MM.1S (cell line): ENCODE data around the gene ARHGAP33.

Source experiments
- DNase-seq: peaks from one replicate; pipeline ENCODE4 v3.0.0-alpha.2; 2015
- H2AFZ ChIP-seq: fragments of 300-600 bp; sonication (generic); 2 replicates; pipeline ENCODE4 v1.6.0; 2016; ENCODE audit warnings: antibody characterized with exemption, low read length
- H3F3A ChIP-seq: fragments of 300-600 bp; sonication (generic); 2 replicates; pipeline ENCODE4 v1.6.1; 2016; ENCODE audit warnings: mild to moderate bottlenecking, antibody characterized with exemption, low read length, moderate library complexity, mixed read lengths; ENCODE audit not compliant: insufficient read depth
- H3K27ac ChIP-seq: fragments of 300-600 bp; sonication (generic); 2 replicates; pipeline ENCODE4 v1.5.1; 2016; ENCODE audit warnings: mild to moderate bottlenecking, low read length
- H3K27me3 ChIP-seq: fragments of 300-600 bp; sonication (generic); replicated peaks from 2 replicates; pipeline ENCODE4 v1.6.0; 2016; ENCODE audit warnings: low read length; ENCODE audit not compliant: insufficient read depth
- H3K36me3 ChIP-seq: fragments of 300-600 bp; sonication (generic); replicated peaks from 2 replicates; pipeline ENCODE4 v1.6.1; 2016; ENCODE audit warnings: mild to moderate bottlenecking, low read length, mixed read lengths; ENCODE audit not compliant: insufficient read depth
- H3K4me1 ChIP-seq: fragments of 300-600 bp; sonication (generic); 2 replicates; pipeline ENCODE4 v1.6.1; 2016; ENCODE audit warnings: low read length, mixed read lengths
- H3K4me2 ChIP-seq: fragments of 300-600 bp; sonication (generic); 2 replicates; pipeline ENCODE4 v1.6.0; 2016; ENCODE audit warnings: low read depth, low read length
- H3K4me3 ChIP-seq: fragments of 300-600 bp; sonication (generic); 2 replicates; pipeline ENCODE4 v1.5.1; 2016; ENCODE audit warnings: low read length, mixed read lengths
- H3K79me2 ChIP-seq: fragments of 300-600 bp; sonication (generic); 2 replicates; pipeline ENCODE4 v1.6.1; 2016; ENCODE audit warnings: mixed run types, low read length, mixed read lengths
- H3K9ac ChIP-seq: fragments of 300-600 bp; sonication (generic); 2 replicates; pipeline ENCODE4 v1.6.1; 2016; ENCODE audit warnings: low read length, mixed read lengths
- H3K9me2 ChIP-seq: fragments of 300-600 bp; sonication (generic); replicated peaks from 2 replicates; pipeline ENCODE4 v1.6.1; 2016; ENCODE audit warnings: mild to moderate bottlenecking, low read length, mixed read lengths; ENCODE audit not compliant: insufficient read depth
- H3K9me3 ChIP-seq: fragments of 300-600 bp; sonication (generic); replicated peaks from 2 replicates; pipeline ENCODE4 v1.6.1; 2016; ENCODE audit warnings: mild to moderate bottlenecking, low read length, mixed read lengths; ENCODE audit not compliant: insufficient read depth
- H4K20me1 ChIP-seq: fragments of 300-600 bp; sonication (generic); 2 replicates; pipeline ENCODE4 v1.6.1; 2016; ENCODE audit warnings: mild to moderate bottlenecking, low read length, moderate library complexity, mixed read lengths; ENCODE audit not compliant: insufficient read depth
- EZH2 ChIP-seq: fragments of 300-600 bp; sonication (generic); optimal IDR thresholded peaks from 2 replicates; pipeline ENCODE3; 2017; ENCODE audit warnings: low read depth, mild to moderate bottlenecking, antibody characterized with exemption, low read length, mixed read lengths
- EZH2phosphoT487 ChIP-seq: fragments of 300-600 bp; sonication (generic); IDR thresholded peaks from 2 replicates; pipeline ENCODE4 v1.6.1; 2018; ENCODE audit warnings: antibody characterized with exemption, low read length
- TF ChIP-seq, protein P1 (sequence below): fragments of 300-600 bp; sonication (generic); IDR thresholded peaks from 2 replicates; pipeline ENCODE4 v1.5.1; 2016; ENCODE audit warnings: antibody characterized with exemption, low read length, mixed read lengths

The ARHGAP33 gene, protein sequence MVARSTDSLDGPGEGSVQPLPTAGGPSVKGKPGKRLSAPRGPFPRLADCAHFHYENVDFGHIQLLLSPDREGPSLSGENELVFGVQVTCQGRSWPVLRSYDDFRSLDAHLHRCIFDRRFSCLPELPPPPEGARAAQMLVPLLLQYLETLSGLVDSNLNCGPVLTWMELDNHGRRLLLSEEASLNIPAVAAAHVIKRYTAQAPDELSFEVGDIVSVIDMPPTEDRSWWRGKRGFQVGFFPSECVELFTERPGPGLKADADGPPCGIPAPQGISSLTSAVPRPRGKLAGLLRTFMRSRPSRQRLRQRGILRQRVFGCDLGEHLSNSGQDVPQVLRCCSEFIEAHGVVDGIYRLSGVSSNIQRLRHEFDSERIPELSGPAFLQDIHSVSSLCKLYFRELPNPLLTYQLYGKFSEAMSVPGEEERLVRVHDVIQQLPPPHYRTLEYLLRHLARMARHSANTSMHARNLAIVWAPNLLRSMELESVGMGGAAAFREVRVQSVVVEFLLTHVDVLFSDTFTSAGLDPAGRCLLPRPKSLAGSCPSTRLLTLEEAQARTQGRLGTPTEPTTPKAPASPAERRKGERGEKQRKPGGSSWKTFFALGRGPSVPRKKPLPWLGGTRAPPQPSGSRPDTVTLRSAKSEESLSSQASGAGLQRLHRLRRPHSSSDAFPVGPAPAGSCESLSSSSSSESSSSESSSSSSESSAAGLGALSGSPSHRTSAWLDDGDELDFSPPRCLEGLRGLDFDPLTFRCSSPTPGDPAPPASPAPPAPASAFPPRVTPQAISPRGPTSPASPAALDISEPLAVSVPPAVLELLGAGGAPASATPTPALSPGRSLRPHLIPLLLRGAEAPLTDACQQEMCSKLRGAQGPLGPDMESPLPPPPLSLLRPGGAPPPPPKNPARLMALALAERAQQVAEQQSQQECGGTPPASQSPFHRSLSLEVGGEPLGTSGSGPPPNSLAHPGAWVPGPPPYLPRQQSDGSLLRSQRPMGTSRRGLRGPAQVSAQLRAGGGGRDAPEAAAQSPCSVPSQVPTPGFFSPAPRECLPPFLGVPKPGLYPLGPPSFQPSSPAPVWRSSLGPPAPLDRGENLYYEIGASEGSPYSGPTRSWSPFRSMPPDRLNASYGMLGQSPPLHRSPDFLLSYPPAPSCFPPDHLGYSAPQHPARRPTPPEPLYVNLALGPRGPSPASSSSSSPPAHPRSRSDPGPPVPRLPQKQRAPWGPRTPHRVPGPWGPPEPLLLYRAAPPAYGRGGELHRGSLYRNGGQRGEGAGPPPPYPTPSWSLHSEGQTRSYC

DNA sequence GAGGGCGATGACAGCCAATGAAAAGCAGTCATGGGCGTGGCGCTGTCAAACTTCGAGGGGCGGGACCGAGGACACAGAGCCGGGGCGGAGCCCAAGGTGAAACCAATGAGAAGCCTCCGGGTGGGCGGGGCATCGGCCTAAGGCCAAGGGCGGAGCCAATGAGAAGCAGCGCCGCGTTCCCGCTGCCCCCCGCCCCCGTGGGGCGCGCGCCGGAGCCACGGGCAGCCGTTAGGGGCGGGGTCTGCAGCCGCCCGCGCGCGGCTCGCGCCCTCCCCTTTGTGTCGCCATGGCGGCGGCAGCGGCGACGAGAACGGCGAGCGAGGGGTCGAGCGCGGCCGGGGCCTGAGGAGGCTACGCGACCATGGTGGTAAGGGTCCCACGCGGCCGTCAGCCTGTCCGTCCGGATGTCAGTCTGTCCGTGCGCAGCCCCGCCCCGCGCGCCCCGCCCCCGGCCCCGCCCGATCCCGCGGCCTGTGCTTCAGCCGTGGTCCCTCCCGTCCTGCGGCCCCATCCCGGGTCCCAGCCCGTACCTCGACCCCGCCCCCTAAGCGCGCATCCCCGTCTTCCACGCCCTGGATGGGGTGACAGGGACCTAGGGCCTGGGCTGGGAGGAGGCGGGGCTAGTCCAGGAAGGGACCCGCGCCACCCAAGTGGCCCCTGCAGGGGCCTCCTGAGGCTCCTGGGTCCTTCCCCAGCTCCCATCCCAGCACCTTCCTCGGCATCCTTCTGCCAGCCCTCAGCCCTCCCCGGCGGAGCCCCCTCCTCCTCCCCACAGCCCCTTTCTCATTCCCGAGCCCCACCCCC, at the start of gene ARHGAP33:
Gene ARHGAP33 (plus strand): TSS at position 267 of the 804 bp plus-strand sequence. CDS start 95 bp downstream, at position 362.
- H3K4me3 ChIP-seq, result peak within 1 kb of the TSS; percentile 75
- no peaks in the 10 kb centered on the region for H4K20me1 ChIP-seq
- peaks cover 13% of the 10 kb centered on the region for H3K79me2 ChIP-seq
- peak within 1 kb of the TSS; percentile 49 for H2AFZ ChIP-seq
- peak; percentile 99 for DNase-seq
- no peaks in the 10 kb centered on the region for H3K36me3 ChIP-seq
- H3K27ac ChIP-seq, result no peak within 1 kb of the TSS
- H3K27me3 ChIP-seq, result no peaks in the 10 kb centered on the region
- no peaks in the 10 kb centered on the region for H3F3A ChIP-seq
- peak within 1 kb of the TSS; percentile 61; the same call in 1 of the 2 replicates for H3K9ac ChIP-seq
- H3K9me3 ChIP-seq, result no peaks in the 10 kb centered on the region
- TF ChIP-seq, protein P1, sequence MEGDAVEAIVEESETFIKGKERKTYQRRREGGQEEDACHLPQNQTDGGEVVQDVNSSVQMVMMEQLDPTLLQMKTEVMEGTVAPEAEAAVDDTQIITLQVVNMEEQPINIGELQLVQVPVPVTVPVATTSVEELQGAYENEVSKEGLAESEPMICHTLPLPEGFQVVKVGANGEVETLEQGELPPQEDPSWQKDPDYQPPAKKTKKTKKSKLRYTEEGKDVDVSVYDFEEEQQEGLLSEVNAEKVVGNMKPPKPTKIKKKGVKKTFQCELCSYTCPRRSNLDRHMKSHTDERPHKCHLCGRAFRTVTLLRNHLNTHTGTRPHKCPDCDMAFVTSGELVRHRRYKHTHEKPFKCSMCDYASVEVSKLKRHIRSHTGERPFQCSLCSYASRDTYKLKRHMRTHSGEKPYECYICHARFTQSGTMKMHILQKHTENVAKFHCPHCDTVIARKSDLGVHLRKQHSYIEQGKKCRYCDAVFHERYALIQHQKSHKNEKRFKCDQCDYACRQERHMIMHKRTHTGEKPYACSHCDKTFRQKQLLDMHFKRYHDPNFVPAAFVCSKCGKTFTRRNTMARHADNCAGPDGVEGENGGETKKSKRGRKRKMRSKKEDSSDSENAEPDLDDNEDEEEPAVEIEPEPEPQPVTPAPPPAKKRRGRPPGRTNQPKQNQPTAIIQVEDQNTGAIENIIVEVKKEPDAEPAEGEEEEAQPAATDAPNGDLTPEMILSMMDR, result no peak
- no peak for TF ChIP-seq EZH2
- no peak for TF ChIP-seq EZH2phosphoT487
- peaks cover 12% of the 10 kb centered on the region for H3K4me1 ChIP-seq
- H3K4me2 ChIP-seq, result peak within 1 kb of the TSS; percentile 84
- H3K9me2 ChIP-seq, result no peaks in the 10 kb centered on the region

DNA sequence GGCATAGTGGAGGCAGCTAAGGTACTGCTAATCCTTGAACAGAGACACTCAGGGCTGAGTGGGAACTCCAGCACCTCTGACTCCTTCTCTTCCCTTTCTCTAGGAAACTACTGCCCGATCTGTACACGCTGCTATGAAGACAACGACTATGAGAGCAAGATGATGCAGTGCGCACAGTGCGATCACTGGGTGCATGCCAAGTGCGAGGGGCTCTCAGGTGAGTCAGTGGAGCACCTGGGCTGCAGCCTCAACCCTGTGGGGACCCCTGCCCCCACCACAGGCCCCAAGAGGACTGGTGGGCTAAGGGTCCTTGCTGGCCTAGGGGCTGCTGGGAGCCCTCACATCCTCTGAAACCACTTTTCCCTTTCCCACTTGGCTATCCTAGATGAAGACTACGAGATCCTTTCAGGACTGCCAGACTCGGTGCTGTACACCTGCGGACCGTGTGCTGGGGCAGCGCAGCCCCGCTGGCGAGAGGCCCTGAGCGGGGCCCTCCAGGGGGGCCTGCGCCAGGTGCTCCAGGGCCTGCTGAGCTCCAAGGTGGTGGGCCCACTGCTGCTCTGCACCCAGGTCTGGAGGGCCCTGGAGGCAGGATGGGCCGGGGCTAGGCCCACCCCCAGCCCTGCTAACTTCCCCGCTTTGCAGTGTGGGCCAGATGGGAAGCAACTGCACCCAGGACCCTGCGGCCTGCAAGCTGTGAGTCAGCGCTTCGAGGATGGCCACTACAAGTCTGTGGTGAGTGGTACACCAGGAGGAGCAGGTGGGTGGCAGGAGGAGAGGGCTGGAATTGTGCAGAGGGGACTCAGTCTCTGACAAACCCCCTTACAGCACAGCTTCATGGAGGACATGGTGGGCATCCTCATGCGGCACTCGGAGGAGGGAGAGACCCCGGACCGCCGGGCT, 48.1 kb upstream of the ARHGAP33 start:
- Histone ChIP-seq H4K20me1 (no peaks in the 10 kb centered on the region), H3K9me2 (no peaks in the 10 kb centered on the region), H3K27me3 (no peaks in the 10 kb centered on the region), H3K27ac (no peak overlapping the region), H3K79me2 (peaks cover 4% of the 10 kb centered on the region; the same call in 1 of the 2 replicates), H3K4me3 (no peak overlapping the region), H3F3A (no peaks in the 10 kb centered on the region), H3K36me3 (peaks cover 7% of the 10 kb centered on the region; the same call in 1 of the 2 replicates), H3K9ac (no peak overlapping the region), H3K9me3 (no peaks in the 10 kb centered on the region), H2AFZ (no peak overlapping the region), H3K4me1 (no peaks in the 10 kb centered on the region), H3K4me2 (no peak overlapping the region)
- TF ChIP-seq EZH2 (no peak), EZH2phosphoT487 (no peak)
- DNase-seq, result no peak
